HG02571 (cell line): Measurements from ENCODE around the gene NEIL3.
"Not testable (repeated sequence)": the region's sequence is repeated elsewhere in the genome, so short reads cannot be mapped to it uniquely, and the experiment has no call there.

ENCODE experiments used
- ATAC-seq: cut with Tn5 transposase; IDR thresholded peaks from one replicate; pipeline ENCODE4 v1.9.1; 2021; ENCODE audit warnings: mild to moderate bottlenecking, moderate library complexity; ENCODE audit not compliant: unreplicated experiment

Gene NEIL3

DNA sequence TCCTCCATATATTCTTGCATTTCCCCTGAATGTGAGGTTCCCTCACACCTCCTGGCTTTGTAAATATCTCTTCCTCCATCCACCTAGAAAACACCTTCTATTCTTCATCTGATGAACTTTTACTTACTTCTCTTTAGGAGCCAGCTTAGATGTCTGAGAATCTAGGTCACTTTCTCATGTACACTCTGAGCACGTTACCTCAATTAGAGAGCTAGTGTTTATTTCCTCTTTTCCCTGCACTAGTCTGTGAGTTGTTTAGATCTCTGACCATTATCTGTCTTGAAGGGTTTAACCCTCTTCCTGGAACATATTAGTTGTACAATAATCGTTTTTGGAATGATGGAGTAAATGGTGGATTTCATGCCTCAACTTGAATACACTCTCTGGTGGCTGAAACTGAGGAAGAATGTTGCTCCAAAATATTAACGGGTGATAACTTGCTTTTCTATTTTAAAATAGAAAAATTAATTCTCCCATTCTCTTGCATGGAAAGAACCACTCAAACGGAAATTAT, 8.5 kb upstream of the NEIL3 start:
- no peak for ATAC-seq

DNA sequence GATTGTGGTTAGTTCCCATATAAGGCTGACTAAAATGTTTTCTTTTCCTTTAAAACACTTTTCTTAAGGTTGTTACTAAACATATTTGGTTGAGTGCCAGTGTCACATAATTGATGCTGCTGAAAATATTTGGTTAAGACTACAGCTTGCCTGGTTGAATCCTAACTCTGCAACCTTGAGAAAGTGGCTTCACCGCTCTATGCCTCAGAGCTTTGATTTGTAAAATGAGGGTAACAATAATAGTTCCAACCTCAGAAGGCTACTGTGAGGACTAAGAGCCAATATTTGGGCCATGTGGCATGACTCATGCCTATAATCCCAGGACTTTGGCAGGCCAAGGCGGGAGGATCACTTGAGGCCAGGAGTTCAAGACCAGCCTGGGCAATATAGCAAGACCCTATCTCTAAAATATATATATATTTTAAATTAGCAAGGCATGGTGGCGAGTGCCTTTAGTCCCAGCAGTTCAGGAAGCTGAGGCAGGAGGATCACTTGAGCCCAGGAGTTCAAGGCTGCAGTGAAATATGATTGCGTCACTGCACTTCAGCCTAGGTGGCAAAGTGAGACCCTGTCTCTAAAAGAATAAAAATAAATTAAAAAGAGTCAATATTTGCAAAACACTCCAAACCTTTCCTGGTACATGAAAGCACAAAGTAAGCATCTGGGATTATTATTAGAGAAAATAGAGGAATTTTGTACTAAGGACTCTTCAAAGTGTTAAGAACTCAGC, 7.1 kb upstream of the NEIL3 start:
- no peak for ATAC-seq

DNA sequence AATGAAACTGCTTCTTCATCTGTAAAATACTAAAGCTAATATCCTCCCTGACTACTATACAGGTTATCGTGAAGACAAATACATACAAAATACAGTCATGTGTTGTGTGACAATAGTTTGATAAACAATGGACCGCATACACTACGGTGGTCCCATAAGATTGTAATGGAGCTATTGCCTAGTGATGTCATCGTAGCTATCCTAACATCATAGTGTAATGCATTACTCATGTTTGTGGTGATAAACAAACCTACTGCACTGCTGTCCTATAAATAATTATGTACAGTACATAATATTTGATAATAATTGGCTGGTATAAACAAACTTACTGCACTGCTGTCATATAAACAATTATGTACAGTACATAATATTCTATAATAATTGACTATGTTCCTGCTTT, 5.6 kb upstream of the NEIL3 start:
- no peak for ATAC-seq

DNA sequence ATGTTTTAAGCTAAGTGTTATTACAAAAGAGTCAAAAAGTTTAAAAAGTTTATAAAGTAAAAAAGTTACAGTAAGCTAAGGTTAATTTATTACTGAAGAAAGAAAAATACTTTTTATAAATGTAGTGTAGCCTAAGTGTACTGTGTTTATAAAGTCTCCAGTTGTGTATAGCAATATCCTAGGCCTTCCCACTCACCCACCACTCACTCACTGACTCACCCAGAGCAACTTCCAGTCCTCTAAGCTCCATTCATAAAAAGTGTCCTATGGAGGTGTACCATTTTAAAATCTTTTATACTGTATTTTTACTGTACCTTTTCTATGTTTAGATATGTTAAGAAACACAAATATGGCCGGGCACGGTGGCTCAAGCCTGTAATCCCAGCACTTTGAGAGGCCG, 4.8 kb upstream of the NEIL3 start:
- ATAC-seq = not testable (repeated sequence)

DNA sequence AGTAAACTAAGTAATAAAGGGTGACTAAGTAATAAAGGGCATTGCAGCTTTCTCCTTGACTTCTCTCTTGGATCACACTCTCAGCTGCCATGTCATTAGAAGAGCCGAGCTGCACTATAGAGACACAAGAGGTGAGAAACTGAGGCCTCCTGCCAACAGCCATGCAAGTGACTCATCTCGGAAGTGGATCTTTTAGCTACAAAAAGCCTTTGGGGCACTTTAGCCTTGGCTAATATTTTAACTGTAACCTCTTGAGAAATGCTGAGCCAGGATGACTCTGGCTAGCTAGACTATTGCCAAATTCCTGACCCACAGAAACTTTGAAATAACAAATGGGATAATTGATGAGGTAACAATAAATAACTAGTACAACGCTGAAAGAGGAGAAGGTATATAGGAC, 1.5 kb upstream of the NEIL3 start:
- no peak for ATAC-seq

DNA sequence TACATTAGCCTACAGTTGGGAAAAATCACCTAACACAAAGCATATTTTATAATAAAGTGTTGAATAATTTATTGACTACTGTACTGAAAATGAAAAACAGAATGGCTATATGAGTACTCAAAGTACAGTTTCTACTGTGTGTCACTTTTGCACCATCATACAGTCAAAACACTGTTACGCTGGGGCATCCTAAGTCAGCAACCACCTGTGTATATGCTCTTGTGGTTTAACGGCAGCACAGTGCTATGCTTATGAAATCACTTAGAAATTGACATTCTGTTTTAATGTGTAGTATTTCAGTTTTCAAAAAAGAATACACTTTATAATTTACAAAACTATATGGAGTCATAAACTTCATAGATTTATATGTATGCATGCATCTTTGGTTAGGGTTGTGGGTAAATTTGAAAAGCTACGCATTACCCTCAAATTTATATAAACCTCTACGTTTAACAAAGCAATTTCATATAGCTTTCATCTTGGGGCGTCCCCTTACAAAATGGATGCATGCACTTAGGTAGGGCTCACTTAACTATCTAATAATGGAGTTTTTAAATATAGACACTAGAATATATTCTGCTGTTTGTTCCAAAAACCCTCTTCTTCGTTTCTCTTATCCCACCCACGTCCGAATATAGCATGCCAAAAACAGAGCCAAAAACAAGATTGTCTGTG, 690 bp upstream of the NEIL3 start:
- ATAC-seq = no peak

DNA sequence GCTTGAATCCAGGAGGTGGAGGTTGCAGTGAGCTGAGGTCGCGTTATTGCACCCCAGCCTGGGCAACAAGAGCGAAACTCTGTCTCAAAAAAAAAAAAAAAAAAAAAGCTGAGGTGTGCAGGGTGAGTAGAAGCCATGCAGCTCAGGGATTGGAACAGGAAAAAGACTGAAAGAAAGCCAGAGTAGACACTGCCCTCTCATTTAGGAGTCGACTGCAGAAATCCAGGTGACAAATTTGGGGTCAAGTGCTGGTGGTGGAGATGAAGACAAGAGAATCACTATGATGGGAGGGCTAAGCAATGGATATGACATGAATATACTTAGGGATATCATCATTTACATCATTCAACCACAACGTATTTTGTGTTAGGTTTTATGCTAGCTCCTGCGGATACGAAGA, 1.9 kb downstream of the NEIL3 start:
- no peak for ATAC-seq

DNA sequence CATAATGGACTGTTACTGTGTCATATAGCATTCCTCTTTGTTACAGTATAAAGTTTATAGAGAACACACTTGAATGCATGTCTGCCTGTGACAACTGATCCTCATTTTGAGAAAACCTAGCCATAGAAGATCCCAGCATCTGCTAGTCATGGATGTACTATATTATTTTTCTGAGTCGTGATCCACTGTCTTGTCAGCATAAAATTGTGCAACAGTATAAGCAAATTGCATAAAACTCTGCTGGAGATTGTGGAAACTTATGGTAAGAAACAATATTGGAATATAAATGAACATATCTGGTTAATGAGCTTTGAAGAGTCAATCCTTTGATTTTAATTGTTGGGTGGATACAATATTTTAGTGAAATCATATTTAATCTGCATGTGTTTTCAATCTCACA, 3.6 kb downstream of the NEIL3 start:
- no peak for ATAC-seq

DNA sequence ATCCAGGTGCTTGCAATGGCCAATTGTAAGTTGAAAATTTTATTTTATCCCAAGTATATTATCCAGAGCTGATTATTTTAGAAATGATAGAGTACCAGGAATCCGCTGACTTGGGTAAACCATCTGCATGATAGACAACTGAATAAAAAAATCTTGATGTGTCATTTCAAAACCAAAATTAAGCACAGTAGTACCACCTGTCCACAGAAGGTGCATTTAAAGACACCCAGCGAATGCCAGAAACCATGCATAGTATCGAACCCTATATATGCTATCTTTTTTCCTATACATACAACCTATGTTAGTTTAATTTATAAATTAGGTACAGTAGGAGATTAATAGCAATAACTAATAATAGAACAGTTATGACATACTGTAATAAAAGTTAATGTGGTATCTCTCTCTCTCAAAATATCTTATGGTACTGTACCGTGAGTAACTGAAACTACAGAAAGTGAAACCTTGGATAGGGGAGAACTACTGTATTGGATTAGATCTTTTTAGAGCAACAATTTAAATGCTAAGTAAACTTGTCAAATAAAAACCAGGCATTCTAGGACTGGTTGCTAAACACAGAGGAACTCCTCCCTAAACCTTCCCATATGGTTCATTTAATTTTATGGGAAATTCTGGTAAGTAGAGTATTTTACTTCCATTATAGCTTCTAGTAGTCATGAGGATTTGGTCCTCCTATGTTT, 6.2 kb downstream of the NEIL3 start:
- no peak for ATAC-seq

DNA sequence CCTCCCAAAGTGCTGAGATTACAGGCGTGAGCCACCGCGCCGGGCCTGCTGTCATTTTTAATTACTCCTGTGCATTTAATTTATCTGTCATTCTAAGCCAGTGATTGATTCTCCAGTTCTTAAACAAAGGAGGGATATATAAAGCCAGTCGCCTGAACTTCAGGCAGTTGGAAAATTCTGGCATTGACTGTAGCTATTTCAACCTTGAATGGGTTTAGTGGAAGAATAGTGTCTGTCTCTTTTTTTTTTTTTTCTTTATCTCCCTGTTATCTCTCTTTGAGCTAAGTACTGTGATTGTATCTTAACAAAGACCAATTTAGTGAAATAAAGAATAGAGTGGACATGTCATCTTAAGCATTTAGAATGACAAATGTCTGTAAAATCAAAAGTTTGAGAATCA, 11.0 kb downstream of the NEIL3 start:
- ATAC-seq = no peak

DNA sequence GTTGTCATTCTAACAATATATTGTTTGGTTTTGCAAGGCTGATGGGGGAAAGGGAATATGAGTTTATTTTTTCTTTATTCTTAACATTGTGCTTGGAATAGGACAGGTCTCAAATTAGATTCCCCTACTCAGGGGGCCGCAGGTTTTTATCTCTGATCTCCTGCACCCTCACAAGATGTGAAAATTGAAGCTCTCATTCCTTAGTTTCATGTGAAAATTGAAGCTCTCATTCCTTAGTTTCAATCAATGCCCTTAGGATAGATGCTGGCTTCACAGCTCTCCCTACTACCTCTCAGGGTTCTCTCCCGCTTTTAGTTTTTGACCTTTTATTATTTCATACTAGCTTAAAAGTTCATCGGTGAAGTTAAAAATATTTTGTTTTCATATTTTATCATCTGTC, 12.0 kb downstream of the NEIL3 start:
- no peak for ATAC-seq

DNA sequence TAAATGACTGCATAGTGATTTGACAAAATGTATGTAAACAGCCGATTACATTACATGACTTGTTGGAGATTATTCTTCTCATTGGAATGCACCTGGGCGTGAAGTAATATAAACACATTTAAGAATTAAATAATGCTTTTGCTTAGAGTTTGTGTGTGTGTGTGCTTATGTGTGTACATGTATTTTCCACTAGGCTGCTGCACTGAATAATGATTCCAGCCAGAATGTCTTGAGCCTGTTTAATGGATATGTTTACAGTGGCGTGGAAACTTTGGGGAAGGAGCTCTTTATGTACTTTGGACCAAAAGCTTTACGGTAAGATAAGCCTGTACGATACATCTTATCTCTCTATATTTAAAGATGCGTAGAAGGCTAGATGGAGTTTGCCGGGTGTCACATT, 12.6 kb downstream of the NEIL3 start:
- ATAC-seq = no peak

DNA sequence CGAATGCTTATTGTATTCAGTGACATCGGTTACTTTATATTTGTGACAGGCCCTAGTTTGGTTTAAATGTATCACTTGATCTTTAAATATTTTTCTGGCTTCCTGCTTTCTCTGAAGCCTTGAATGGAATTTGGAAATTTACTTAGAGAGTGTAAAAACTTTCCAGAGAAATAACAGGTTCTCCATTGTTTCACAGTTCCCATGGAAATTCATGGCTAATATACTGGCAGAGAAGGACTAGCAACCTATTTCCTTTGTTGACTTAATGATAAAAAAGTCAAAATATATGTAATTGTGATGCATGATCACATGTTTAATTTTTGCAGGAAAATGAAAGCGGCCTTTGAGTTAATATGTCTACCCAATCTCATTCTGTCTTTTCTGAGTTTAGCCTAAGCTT, 13.2 kb downstream of the NEIL3 start:
- no peak for ATAC-seq

DNA sequence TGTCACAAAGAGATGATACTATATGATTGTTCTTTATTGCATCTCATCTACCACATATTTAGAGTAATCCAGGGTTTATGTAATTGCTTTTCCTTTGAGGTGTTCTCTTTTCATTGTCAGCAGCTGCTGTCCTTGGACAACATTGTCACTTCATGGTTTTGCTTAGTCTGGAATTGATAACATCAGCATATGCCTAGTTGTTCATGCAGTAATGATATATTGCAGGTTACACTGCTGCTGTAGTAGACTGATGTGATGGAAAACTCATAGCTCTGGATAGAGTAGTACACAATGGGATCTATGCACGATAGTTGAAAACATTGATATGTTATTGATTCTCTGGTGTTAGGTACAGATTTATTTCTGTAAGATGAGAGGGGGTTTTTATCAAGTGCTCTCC, 13.7 kb downstream of the NEIL3 start:
- ATAC-seq = no peak

DNA sequence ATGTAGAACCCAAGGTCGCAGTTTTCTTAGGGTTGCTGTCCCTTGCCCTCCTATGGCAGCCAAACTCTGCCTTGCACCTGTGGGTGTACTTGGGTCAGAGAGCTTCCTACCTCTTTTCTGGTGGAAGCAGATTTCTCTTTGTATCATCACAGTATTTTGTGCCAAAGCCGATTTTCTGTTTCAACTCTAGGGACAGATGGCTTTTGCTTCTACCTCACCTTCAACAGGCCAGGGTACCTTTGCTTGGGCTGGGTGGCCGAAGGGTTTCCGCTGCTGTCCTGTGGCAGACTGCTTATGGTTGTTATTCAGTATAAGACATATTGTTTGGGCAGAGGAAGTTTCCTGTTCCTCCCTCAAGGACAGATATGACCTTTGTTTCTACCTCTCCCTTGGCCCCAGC, 22.4 kb downstream of the NEIL3 start:
- no peak for ATAC-seq

DNA sequence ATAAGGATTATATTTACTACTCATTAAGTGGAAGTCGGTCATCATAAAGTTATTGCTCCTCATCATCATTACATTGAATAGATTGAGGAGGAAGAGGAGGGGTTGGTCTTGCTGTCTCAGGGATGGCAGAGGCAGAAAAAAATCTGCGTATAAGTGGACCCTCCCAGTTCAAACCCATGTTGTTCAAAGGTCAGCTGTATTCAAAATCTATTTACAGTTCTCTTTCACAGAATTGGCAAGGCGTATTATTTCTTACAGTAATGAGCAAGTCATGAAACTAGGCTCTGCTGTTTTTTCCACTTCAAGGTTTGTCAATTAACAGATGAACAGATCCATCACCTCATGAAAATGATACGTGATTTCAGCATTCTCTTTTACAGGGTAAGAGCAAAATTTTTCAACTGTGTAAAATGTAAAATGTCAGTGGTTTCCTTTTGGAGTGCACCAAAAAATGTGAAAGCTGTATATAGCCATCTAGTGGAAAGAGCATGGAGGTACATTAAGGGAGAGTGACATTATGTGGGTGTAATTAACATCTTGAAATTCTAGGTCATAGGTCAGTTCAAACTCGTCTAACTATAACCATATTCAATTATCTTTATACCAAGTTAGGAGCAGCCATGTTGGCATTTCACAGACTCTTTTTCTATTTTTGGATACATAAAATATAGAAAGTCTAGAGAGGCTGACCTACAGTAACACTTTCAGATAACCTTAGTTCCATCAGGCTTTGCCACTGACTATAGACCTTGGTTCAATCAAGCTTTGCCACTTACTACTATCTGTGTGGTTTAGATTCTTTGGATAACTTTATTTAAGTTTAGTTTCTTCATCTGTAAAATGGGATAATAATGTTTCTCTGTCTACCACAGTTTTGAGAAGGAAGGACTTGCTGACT, 30.1 kb downstream of the NEIL3 start:
- peak; percentile 93 for ATAC-seq

DNA sequence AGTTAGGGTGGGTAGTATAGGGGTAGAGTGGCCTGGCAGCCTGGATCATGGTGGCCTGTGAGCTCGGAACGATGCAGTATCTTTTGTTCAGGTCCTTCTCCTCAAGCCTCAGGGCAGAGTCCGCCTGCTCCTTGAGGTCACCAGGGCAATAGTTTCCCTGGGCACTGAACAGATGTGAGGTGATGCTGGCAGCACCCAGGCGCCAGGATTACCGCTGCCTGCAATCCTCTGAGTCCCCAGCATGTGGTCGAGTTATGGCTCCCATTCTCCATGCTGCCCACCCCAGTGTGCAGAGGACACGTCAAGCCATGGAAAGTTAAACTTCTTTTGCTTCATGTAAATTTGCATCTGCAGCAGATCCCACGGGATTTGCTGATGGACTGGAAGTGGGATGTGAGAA, 38.7 kb downstream of the NEIL3 start:
- ATAC-seq = no peak

DNA sequence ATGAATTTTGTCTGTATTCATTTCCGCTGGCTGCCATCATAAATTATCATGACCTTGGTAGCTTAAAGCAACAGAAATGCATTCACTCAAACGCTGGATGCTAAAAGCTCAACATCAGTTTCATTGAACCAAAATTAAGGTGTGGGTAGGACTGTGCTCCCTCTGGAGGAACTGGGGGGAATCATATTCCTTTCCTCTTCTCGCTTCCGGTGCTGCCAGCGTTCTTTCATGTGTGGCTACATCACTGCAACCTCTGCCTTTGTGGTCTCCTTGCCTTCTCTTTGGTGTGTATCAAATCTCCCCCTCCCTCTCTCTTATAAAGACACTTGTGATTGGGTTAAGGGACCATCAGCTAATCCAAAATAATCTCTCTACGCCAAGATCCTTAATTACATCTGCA, 39.5 kb downstream of the NEIL3 start:
- no peak for ATAC-seq

DNA sequence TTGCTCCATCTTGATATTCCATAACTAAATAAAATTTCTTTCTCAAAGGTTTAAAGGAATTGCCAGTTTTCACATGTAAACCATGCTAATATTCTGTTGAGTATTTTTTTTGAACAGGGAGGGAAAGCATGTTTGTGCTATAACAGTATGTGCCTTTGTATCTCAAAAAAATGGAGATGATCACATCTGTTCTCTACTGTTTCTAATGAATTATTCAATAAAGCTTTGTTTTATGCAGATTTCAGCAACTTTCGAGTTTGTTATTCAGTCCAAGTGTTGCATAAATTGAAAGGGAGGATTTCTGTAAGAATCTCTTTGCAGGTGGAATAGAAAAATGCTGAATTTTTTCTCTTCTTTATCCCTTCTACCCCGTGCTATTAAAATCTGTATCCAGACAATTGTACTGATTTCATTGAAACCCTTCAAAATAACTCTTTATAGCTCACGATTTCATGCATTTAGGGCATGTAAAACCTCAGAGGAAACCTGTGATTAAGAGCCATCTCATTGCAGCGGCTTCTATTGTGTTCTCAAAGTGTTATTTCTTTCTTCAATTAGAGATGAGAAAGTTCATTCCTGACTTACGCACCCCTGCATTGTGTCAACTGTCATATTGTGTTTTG, 42.1 kb downstream of the NEIL3 start:
- no peak for ATAC-seq

DNA sequence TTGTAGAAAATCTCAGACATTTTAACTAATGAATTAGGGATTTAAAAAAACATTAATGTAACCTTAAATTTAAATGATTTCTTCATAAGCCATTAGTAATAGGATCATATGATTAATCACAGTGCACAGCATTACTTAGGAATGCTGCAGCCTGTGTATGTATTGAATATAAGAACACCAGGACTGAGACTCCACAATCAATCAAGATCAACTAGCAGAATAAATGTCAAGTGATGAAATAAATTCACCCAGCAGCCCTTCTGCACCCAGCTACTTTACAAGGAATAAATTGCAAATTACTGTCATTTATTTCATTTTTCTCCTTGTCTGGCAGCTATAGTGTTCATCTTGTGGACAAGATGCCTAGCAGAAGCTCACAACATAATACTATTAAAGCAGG, 46.5 kb downstream of the NEIL3 start:
- no peak for ATAC-seq

DNA sequence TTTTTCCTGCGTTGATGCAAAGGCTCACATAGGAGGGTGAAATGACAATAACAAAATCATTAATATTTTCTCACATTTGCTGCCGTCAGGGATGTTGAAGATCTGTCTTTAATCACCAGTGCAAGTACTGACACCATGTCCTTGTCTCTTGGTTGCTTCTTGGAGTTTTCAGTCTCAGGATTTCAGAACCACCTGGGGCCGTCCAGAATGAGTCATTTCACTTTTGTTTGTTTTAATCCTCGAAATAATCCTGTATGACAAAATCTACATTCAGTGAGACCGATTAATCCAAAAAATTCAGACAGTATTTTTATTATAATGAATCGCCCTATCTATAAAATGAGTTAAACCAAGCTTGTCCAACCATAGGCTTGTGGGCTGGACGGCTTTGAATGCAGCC, 47.2 kb downstream of the NEIL3 start:
- no peak for ATAC-seq
